ENCODE results near the gene IQSEC3.

DNA sequence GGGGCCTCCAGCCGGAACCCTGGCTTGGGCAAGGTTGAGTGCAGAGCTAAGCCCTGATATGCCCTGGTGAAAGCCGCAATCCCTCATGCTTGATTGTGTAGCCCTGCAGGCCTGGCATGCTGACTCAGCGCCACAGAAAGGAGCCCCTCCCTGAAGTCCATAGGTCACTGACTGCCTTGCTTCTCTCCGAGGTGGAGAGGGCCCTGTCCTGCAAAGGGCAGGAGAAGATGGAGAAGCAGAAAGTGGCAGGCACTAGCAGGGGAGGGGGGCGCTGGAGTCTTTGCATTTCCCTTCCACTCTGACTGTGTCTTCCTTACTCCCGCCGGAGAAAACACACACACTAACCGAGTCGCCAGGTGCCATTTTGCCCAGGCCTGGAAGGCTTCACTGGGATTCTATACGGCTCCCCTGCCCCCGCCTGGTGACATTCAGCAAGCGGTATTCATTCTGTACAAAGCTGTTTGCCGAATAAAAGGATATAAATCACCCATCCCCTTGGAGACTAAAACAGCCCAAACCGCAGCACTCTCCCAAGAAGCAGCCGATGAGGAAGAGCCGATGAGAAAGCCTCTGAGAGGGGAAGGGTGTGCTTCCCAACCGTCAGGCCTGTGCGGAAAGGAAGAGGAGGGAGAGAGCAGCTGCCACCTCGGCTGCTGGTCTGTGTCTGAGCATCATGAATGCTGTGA, 77.5 kb downstream of the IQSEC3 start:
- TF ChIP-seq NFYB (IDR thresholded peaks at IDR 0.05; ENCODE audit: insufficient read depth, low read depth, low read length) (no peak), EP300 (IDR thresholded peaks at IDR 0.05; ENCODE audit: borderline replicate concordance in 1 of 2, control insufficient read depth in 1 of 2, low read depth in 2 of 2, low read length in 2 of 2) (no peak)
- TF ChIP-seq, protein P1, sequence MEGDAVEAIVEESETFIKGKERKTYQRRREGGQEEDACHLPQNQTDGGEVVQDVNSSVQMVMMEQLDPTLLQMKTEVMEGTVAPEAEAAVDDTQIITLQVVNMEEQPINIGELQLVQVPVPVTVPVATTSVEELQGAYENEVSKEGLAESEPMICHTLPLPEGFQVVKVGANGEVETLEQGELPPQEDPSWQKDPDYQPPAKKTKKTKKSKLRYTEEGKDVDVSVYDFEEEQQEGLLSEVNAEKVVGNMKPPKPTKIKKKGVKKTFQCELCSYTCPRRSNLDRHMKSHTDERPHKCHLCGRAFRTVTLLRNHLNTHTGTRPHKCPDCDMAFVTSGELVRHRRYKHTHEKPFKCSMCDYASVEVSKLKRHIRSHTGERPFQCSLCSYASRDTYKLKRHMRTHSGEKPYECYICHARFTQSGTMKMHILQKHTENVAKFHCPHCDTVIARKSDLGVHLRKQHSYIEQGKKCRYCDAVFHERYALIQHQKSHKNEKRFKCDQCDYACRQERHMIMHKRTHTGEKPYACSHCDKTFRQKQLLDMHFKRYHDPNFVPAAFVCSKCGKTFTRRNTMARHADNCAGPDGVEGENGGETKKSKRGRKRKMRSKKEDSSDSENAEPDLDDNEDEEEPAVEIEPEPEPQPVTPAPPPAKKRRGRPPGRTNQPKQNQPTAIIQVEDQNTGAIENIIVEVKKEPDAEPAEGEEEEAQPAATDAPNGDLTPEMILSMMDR (IDR thresholded peaks at IDR 0.05 in 2 of 3, conservative IDR thresholded peaks at IDR 0.05 in 1 of 3; ENCODE audit: control insufficient read depth in 2 of 3, extremely low read depth in 1 of 3, insufficient read depth in 1 of 3, low read depth in 3 of 3, low read length in 3 of 3) = no peak
